HG03521 (cell line): ENCODE measurements around the gene CAVIN1.
"Not testable (repeated sequence)": the region's sequence is repeated elsewhere in the genome, so short reads cannot be mapped to it uniquely, and the experiment has no call there.

Source experiments
- ATAC-seq: cut with Tn5 transposase; IDR thresholded peaks from one replicate; pipeline ENCODE4 v1.9.1; 2021; ENCODE audit warnings: mild to moderate bottlenecking, moderate library complexity; ENCODE audit not compliant: unreplicated experiment

The CAVIN1 gene

DNA sequence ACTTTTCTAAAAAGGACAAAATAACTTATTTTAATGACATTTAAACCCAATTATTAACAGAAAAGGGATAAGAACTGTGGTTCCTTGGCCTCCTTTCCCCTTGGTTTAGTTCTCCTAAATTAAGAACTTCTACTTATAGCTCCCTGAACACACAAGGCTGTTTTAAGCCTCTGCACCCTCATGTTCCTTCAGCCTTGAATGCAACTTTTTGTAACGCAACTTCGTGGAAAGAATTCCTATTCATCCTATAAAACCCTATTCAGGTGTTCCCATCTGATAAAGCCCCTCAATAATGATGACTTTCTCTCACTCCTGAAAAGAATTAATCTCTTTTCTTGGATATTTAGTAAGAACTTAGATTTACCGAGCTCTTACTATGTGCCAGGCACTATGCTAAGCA, 41.2 kb downstream of the CAVIN1 start:
- ATAC-seq: no peak

DNA sequence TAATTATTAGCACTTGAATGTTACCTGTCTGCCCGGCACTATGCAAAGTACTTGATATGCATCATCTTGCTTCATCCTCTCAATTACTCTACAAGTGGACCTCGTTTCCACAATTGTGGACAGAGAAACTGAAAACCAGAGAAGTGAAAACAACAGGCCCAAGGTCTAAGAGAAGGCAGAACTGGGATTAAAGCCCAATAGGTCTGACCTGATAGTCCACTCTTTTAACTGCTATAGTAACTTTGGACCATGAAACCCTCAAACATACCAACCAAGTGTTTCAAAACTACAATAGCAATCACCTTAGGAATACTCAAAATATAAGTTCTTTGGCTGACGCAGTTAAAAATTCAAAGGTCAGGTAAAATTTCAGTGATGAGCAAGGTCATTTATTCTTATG, 42.1 kb downstream of the CAVIN1 start:
- ATAC-seq: no peak

DNA sequence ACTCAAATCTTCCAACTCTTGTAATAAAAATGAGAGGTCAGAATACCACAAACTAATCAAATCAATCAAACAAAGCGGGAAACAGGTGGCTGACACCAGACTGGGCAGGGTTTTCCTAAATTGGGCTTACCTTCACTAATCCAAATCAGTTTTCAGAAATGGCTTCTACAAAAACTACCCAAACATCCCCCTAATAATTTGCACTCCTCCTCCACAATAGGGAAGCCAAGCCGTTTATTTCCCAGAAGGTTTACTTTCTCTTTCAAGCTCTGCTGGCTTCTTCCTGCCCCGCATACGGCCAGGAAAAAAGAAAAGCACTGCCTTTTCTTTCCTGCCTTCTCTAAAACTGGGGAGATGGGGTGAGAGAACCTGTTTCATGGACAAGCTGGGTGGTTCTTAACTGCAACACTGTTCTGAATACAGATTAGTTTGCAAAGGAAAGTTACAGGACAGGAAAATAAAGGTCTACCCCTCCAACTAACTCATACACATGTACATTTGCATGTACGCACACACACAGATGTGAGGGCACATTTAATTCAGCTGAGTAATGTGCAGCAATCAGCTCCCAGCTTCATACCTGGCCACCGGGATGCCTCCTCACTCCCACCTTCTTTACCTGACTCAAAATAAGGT, 44.0 kb downstream of the CAVIN1 start:
- ATAC-seq: no peak

DNA sequence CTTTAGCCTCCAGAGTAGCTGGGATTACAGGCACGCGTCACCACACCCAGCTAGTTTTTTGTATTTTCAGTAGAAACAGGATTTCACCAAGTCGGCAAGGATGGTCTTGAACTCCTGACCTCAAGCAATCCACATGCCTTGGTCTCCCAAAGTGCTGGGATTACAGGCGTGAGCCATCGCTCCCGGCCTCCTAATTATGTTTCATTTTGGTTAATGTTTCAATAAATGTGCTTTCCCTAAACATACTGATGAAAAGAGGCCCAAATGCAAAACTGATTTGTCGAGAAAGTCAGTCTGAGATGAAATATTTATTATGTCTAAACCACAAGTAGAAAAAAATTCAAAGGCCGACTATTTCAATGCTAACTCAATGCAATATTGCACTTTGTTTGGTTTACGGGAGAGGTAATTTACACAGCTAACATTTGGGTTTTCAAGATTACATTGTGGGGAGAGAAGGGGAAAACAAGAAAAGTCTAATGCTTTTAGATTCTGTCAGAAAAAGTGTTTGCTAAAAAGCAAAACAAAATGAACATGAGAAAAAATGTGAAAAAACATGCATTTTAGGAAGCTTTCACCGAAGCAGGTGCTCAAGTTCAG, 44.6 kb downstream of the CAVIN1 start:
- no peak for ATAC-seq

DNA sequence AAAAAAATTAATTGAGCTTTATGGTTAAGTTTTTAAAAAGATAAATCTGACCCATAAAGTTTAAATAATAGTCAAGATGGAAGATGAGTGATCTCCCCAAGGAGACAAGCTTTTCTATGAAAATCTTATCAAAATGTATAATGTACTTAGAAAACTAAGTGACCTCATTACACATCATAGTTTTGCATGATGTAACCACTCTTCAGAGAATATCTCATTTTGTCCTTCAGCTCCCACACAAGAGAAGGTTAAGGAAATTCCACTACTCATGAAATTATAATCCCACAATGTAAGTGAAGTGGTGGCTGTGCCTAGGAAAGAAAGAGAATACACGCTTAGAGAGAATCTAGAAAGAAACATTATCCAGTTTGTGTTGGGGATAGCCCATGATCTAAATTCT, 49.2 kb downstream of the CAVIN1 start:
- no peak for ATAC-seq

DNA sequence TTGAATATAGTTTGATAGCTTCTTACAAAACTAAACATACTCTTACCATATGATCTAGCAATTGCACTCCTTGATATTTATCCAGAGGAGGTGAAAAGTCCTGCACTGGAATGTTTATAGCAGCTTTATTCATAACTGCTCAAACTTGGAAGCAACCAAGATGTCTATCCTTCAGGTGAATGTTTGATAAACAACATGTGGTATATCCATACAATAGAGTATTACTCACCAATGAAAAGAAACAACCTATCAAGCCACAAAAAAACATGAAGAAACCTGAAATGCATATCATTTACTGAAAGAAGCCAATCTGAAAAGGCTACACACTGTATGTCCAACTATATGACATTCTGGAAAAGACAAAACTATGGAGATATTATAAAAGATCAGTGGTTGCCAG, 50.9 kb downstream of the CAVIN1 start:
- no peak for ATAC-seq

DNA sequence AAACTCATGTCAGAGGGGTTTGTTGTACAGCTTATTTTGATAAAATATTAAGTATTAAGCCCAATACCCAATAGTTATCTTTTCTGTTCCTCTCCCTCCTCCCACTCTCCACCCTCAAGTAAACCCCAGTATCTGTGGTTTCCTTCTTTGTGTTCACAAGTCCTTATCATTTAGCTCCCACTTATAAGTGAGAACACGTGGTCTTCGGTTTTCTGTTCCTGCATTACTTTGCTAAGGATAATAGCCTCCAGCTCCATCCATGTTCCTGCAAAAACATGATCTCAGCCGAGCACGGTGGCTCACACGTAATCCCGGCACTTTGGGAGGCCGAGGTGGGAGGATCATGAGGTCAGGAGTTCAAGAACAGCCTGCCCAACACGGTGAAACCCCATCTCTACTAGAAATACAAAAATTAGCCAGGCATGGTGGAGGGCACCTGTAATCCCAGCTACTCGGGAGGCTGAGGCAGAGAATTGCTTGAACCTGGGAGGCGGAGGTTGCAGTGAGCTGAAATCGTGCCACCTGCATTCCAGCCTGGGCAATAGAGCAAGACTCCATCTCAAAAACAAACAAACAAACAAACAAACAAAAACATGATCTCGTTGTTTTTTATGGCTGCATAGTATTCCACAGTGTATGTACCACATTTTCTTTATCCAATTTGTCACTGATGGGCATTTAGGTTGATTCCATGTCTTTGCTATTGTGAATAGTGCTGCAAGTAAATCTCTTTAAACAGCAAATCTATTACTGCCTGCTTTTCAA, 54.1 kb downstream of the CAVIN1 start:
- not testable (repeated sequence) for ATAC-seq

DNA sequence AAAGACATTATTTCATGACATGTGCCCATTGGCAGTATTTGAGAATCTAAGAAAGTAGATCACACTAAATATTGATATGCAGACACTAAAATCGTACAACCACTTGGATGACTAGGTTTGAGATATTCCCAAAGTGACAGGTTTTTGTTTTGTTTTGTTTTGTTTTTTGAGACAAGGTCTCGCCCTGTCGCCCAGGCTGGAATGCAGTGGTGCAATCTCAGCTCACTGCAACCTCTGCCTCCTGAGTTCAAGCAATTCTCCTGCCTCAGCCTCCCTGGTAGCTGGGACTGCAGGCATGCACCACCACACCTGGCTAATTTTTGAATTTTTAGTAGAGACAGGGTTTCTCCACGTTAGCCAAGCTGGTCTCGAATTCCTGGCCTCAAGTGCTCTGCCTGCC, 54.7 kb downstream of the CAVIN1 start:
- not testable (repeated sequence) for ATAC-seq

DNA sequence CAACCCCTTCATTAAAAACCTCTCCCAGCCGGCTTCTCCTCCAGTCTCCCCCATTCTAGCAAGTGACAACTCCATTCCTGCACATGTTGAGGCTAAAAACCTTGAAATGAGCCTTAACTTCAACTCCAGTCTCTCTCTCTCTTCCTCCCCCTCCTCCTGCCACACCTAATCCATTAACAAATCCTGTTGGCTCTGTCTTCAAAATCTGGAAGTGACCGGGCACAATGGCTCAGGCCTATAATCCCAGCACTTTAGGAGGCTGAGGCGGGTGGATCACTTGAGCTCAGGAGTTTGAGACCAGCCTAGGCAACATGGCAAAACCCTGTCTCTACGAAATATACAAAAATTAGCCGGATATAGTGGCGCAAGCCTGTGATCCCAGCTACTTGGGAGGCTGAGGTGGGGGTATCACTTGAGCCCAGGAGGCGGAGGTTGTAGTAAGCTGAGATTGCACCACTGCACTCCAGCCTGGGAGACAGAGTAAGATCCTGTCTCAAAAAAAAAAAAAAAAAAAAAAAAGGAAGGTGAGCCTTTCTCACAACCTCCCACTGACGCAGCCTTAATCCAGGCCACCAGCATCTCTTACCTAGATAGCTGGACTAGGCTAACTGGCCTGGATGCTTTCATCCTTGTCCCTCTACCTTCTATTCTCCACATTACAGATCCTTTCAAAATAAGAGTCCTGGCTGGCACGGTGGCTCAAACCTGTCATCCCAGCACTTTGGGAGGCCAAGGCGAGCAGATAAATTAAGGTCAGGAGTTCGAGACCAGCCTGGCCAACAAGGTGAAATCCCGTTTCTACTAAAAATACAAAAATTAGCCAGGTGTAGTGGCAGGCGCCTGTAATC, 56.7 kb downstream of the CAVIN1 start:
- not testable (repeated sequence) for ATAC-seq

DNA sequence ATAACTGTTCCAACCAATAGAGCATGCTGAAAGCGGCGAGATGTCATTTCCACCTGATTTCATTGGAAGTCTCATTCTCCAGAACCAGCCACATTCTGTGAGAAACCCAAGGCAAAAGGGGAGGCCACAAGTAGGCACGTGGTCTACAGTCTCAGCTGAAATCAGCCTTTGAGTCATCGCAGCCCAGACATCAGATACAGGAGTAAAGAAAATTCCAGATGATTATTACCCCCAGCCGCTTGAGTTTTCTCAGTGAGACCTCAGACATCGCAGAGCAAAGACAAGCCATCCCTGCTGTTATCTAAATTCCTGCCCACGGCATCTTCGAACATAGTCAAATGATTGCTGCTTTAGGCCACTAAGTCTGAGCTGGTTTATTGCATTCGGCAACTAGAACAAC, 57.9 kb downstream of the CAVIN1 start:
- ATAC-seq: no peak

DNA sequence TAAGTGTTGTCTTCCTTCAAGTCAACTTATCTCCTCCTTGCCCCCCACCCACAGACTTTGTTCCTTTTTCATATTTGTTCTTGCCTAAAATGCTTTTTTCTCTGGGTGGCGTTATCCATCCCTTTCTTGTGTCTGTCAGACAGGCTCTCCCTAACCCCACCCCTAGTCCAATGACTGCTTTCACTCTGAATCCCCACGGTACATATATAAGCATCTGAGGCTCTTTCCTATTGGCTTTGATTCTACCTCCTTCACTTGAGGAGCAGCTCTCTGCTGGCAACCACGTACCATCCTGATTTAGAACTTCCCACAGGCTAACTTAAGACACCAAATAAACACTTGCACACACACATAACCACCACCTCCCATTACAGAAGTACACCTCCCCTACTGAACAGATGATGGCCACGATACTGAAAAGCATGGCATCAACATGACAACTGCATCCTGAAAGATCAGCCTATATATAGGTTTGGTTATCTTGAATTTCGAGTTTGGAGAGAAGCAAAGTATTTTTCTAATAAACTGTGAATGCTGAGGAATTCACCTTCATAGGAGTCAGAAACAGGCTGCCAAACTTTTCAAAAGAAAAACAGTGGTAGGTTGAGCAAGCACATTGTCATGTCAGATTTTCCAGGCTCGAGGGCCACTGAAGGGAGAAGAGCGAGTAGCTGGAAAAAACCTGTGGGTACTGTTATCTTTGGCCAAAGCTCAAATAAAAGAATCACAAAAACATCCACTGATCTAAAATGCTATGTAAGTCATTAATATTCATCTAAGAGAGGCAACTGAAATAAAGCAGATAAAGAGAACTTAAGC, 59.1 kb downstream of the CAVIN1 start:
- ATAC-seq: no peak

DNA sequence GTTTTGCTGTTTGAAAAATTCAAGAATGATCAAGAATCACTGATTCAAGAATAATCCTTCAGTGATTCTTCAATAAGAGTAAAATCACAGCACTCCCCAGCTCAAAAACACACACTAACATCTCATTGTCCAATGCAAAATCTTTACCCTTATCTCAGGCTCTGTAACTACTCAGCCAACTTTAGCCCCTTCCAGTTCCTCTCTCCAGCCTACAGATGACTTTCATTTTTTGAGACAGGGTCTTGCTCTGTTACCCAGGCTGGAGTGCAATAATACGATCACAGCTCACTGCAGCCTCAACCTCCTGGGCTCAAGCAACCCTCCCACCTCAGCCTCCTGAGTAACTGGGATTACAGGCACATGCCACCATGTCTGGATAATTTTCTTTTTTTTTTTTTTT, 59.8 kb downstream of the CAVIN1 start:
- no peak for ATAC-seq

DNA sequence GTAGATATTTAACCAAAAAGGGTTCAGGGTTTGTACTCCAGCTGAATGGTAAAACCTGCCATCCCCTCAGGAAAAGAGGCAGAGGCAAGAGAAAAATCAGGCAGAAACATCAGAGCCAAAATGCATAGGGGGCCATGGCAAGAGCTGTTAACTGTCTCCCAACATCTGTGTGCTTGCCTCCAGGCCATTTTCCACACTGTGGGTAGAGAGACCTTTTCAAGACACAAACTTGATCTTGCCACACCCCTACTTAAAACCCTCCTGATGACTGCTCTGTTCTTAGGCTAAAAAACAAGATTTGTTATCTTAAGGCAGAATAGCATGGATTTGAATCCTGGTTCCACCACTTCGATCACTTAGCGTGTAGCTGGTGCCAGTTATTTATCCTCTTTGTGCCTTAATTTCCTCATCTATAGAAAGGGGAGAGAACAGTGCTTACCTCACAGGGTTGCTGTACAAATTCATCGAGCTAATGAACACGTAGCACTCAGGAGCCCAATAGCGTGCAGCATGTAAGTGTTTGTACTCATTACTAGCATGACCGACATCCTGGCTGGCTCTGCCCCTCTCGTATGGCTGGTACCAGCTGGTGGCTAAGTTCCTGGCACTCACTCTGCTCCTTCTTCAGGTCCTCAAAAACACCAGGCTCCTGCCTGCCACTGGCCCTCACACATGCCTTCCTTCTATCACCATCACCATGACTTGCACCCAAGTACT, 60.7 kb downstream of the CAVIN1 start:
- no peak for ATAC-seq

DNA sequence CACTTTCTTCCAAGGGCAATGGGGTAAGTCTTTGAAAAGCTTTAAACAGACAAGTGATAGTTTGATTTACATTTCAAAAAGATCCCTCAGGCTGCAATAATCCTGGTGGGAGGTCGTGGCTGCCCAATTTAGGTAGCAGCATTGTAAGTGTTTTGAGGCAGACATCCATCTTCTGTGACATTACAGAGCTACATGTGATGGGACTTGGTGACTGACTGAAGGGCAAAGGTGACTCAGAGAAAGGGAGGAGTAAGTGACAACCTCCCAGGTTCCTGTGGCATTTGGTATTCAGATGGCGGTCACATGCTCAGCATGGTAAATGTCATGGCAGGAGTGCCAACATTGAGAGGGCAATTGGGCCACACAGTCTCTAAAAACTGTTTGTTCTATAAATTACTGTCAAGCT, 61.3 kb downstream of the CAVIN1 start:
- no peak for ATAC-seq

DNA sequence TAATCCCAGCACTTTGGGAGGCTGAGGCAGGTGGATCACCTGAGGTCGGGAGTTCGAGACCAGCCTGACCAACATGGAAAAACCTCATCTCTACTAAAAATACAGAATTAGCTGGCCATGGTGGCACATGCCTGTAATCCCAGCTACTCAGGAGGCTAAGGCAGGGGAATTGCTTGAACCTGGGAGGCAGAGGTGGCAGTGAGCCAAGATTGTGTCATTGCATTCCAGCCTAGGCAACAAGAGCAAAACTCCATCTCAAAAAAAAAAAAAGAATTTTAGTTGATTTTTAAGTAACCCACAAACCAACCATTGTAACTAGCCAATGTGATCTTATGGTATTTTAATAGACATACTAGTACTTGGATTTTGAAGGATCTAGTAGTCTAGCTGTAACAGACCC, 62.7 kb downstream of the CAVIN1 start:
- ATAC-seq: not testable (repeated sequence)

DNA sequence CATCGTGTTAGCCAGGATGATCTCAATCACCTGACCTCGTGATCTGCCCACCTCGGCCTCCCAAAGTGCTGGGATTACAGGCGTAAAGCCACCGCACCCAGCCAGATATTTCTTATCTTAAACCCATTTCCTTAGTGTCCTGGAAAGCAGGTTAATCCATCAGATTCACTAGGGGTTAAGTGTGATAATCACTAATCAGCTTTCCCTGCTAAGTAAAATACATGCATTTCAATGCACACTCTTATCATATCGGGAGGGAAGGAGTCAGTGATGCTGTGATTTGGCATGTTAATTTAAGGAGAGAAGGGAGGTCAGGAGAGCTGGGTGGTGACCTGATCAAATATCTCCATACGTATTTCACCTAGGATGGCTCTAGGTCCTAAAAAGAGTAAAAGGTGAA, 63.9 kb downstream of the CAVIN1 start:
- no peak for ATAC-seq

DNA sequence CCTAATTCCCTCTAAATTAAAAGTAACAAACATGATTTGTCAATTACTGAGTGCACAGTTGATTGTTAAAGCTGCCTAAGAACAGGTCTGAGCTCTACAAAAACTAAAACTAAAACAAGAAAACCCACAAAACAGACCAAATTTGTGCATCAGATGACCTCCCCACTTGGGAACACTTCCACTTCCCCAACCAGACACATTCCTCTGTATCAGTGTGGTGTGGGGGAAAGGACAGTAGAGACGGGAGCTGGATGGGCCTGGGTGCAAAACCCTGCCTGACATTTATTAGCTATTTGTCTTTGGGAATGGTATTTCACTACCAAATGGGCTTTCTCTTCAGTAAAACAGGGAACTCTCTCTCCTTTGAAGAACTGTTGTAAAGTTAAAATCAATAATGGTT, 64.6 kb downstream of the CAVIN1 start:
- no peak for ATAC-seq

DNA sequence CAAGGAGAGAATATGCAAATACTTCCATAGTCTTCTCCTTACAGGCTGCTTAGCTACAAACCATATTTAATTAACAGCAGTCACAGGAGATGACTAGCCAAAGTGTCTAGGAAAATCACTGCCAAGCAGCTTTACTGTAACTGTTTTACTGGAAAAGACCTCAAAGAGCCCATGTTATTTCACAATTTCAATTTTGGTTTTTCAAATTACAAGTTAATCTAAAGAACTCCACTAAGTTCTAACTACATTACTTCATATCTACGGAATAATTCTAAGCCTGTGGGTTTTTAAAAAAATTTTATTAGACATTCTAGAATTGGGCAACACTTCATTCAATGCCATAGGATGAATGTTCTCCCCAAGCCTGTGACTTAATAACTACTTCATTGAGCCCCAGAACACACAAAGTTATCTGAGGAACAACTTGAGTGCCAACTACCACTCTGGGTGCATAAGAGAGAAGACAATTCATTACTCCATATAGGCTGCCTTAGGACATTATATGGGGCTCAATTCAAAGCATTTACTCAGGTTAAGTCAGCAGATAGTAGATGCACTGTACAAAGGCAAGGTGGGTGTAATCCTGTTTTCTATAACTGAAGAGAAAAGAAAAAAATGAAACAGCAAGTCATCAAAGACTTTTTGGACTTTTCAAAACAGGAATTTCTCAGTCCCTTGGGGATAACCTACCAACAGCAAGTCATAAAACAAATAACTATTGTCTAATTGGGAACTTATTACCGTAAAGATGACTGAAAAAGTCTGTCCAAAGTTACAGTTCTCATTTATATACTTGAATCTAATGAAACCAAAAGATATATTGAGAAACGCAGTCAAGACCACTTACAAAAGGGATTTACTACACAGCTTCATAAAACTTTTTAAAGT, 67.9 kb downstream of the CAVIN1 start:
- ATAC-seq: no peak
